SU-DHL-6 (cell line): ENCODE data around the gene ATP13A3.
"Not testable (repeated sequence)": the region's sequence is repeated elsewhere in the genome, so short reads cannot be mapped to it uniquely, and the experiment has no call there.

ENCODE experiments used
- H2AFZ ChIP-seq: fragments of 200-600 bp; sonication (generic); 2 replicates; pipeline ENCODE4 v1.6.1; 2014; ENCODE audit warnings: low read depth, mild to moderate bottlenecking, moderate library complexity, mixed read lengths, antibody characterized with exemption, low read length; ENCODE audit not compliant: severe bottlenecking
- H3F3A ChIP-seq: fragments of 200-600 bp; shearing (Covaris generic); 2 replicates; pipeline ENCODE4 v1.6.0; 2016; ENCODE audit warnings: antibody characterized with exemption, mild to moderate bottlenecking; ENCODE audit not compliant: insufficient read depth
- H3K27ac ChIP-seq: fragments of 200-600 bp; sonication (generic); 2 replicates; pipeline ENCODE4 v1.5.1; 2016; ENCODE audit warnings: low read depth, mild to moderate bottlenecking, low read length, moderate library complexity, mixed read lengths
- H3K27me3 ChIP-seq: fragments of 200-600 bp; sonication (generic), shearing (Covaris generic); 2 replicates; pipeline ENCODE4 v1.6.0; 2014; ENCODE audit warnings: mild to moderate bottlenecking, low read length
- H3K36me3 ChIP-seq: fragments of 200-600 bp; sonication (generic); 2 replicates; pipeline ENCODE4 v1.6.1; 2014; ENCODE audit warnings: mild to moderate bottlenecking, low read length, mixed read lengths
- H3K4me2 ChIP-seq: fragments of 300-600, 200-600 bp; shearing (Covaris generic), sonication (generic); 2 replicates; pipeline ENCODE4 v1.6.0; 2014; ENCODE audit warnings: low read length, low read depth, mild to moderate bottlenecking; ENCODE audit not compliant: poor library complexity, severe bottlenecking
- H3K4me3 ChIP-seq: fragments of 200-600 bp; sonication (generic); 2 replicates; pipeline ENCODE4 v1.5.1; 2014; ENCODE audit warnings: antibody characterized with exemption, low read length, mild to moderate bottlenecking, mixed read lengths; ENCODE audit not compliant: insufficient read depth, poor library complexity, severe bottlenecking
- H3K79me2 ChIP-seq: fragments of 200-600 bp; sonication (generic); 2 replicates; pipeline ENCODE4 v1.6.1; 2014; ENCODE audit warnings: mild to moderate bottlenecking, low read length, moderate library complexity; ENCODE audit not compliant: insufficient read depth
- H3K9ac ChIP-seq: fragments of 200-600 bp; sonication (generic); 2 replicates; pipeline ENCODE4 v1.7.0; 2014; ENCODE audit warnings: mild to moderate bottlenecking, low read length
- H3K9me2 ChIP-seq: fragments of 200-600 bp; sonication (generic); replicated peaks from 2 replicates; pipeline ENCODE4 v1.6.1; 2014; ENCODE audit warnings: low read length; ENCODE audit not compliant: insufficient read depth
- H3K9me3 ChIP-seq: fragments of 200-600 bp; sonication (generic); 2 replicates; pipeline ENCODE4 v1.6.1; 2014; ENCODE audit warnings: low read length, mixed read lengths; ENCODE audit not compliant: insufficient read depth
- H4K20me1 ChIP-seq: fragments of 200-600 bp; sonication (generic); 2 replicates; pipeline ENCODE4 v1.6.1; 2014; ENCODE audit warnings: low read depth, mild to moderate bottlenecking, antibody characterized with exemption, low read length, moderate library complexity, mixed read lengths
- EZH2phosphoT487 ChIP-seq: fragments of 200-600 bp; sonication (generic), shearing (Covaris generic); conservative IDR thresholded peaks from 2 replicates; pipeline ENCODE4 v1.6.1; 2018; ENCODE audit warnings: mild to moderate bottlenecking, antibody characterized with exemption, low read length, moderate library complexity, mixed read lengths
- TF ChIP-seq, protein P1 (sequence below): fragments of 200-600 bp; sonication (generic); IDR thresholded peaks from one replicate; pipeline ENCODE4 v1.5.1; 2017; ENCODE audit warnings: antibody characterized with exemption, mild to moderate bottlenecking, low read length, moderate library complexity; ENCODE audit not compliant: insufficient read depth, poor library complexity, severe bottlenecking

The ATP13A3 gene

DNA sequence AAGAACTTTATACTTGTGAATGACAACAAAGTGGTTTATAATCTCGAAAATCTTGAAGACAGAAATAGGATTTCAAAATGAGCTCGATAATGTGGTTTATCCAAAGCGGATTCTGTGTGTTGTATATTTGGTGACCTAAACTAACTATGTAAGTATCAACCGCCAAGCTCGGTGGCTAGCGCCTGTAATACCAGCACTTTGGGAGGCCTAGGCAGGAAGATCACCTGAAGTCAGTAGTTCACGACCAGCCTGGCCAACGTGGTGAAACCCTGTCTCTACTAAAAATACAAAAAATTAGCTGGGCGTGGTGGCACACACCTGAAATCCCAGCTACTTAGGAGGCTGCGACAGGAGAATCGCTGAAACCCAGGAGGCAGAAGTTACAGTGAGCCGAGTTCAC lies 2.2 kb downstream of the ATP13A3 start:
- no peaks in the 10 kb centered on the region for H3K9me2 ChIP-seq
- H3K4me3 ChIP-seq: no peak overlapping the region
- peaks cover 67% of the 10 kb centered on the region for H3K79me2 ChIP-seq
- H3F3A ChIP-seq: peaks cover 4% of the 10 kb centered on the region; the same call in 1 of the 2 replicates
- no peak overlapping the region for H2AFZ ChIP-seq
- no peak overlapping the region; the same call in 1 of the 2 replicates for H3K9ac ChIP-seq
- no peaks in the 10 kb centered on the region for H3K9me3 ChIP-seq
- H3K4me2 ChIP-seq: peak overlapping the region; percentile 97
- H4K20me1 ChIP-seq: peaks cover 7% of the 10 kb centered on the region; the same call in 1 of the 2 replicates
- peaks cover 10% of the 10 kb centered on the region; the same call in 1 of the 2 replicates for H3K36me3 ChIP-seq
- H3K27me3 ChIP-seq: no peaks in the 10 kb centered on the region
- TF ChIP-seq, protein P1, sequence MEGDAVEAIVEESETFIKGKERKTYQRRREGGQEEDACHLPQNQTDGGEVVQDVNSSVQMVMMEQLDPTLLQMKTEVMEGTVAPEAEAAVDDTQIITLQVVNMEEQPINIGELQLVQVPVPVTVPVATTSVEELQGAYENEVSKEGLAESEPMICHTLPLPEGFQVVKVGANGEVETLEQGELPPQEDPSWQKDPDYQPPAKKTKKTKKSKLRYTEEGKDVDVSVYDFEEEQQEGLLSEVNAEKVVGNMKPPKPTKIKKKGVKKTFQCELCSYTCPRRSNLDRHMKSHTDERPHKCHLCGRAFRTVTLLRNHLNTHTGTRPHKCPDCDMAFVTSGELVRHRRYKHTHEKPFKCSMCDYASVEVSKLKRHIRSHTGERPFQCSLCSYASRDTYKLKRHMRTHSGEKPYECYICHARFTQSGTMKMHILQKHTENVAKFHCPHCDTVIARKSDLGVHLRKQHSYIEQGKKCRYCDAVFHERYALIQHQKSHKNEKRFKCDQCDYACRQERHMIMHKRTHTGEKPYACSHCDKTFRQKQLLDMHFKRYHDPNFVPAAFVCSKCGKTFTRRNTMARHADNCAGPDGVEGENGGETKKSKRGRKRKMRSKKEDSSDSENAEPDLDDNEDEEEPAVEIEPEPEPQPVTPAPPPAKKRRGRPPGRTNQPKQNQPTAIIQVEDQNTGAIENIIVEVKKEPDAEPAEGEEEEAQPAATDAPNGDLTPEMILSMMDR: no peak
- TF ChIP-seq EZH2phosphoT487: no peak
- H3K27ac ChIP-seq: no peak overlapping the region

- H3K9ac ChIP-seq: no peak overlapping the region
- no peaks in the 10 kb centered on the region for H3K9me3 ChIP-seq
- H3K27ac ChIP-seq: no peak overlapping the region
- H3F3A ChIP-seq: peaks cover 4% of the 10 kb centered on the region; the same call in 1 of the 2 replicates
- no peak overlapping the region for H3K4me3 ChIP-seq
- peaks cover 7% of the 10 kb centered on the region; the same call in 1 of the 2 replicates for H4K20me1 ChIP-seq
- no peak overlapping the region for H2AFZ ChIP-seq
- TF ChIP-seq, protein P1: no peak
- no peak for TF ChIP-seq EZH2phosphoT487
- H3K27me3 ChIP-seq: no peaks in the 10 kb centered on the region
- H3K9me2 ChIP-seq: no peaks in the 10 kb centered on the region
- H3K36me3 ChIP-seq: peaks cover 10% of the 10 kb centered on the region; the same call in 1 of the 2 replicates
- peaks cover 73% of the 10 kb centered on the region for H3K79me2 ChIP-seq
- peak overlapping the region; percentile 11 for H3K4me2 ChIP-seq
These were observed 3.0 kb downstream of the ATP13A3 start for GRCh38 chr3:194483850-194484249.

DNA sequence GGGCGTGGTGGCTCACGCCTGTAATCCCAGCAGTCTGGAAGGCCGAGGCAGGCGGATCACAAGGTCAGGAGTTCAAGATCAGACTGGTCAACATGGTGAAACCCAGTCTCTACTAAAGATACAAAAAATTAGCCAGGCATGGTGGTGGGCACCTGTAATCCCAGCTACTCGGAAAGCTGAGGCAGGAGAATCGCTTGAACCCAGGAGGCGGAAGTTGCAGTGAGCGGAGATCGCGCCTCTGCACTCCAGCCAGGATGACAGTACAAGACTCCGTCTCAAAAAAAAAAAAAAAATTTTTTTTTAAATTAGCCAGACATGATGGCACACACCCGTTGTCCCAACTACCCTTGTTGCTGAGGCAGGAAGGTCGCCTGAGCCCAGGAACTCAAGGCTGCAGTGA lies 4.0 kb downstream of the ATP13A3 start:
- Histone ChIP-seq H3K36me3 (peaks cover 10% of the 10 kb centered on the region; the same call in 1 of the 2 replicates), H3K79me2 (peaks cover 83% of the 10 kb centered on the region)
- H4K20me1 ChIP-seq, H3K9ac ChIP-seq, H3K27ac ChIP-seq, H3K27me3 ChIP-seq, H2AFZ ChIP-seq, H3F3A ChIP-seq, H3K4me3 ChIP-seq, H3K9me2 ChIP-seq, H3K4me2 ChIP-seq, H3K9me3 ChIP-seq: not testable (repeated sequence)

DNA sequence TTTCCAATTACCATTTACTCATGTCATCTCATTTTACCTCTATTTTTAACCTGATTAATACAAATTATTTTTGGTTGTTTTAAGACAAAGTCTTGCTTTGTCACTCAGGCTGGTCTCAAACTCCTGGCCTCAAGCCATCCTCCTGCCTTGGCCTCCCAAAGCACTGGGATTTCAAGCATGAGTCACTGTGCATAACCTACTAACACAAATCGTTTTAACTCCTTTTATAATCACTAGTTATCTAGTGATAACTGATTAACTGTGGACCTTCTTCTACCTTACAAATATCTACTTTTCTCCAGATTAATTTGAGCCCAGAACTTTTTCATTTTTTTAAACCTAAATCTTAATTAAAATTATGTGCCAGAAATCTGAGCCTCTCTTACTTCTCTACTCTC lies 4.6 kb downstream of the ATP13A3 start:
- H3K4me2 ChIP-seq: no peak overlapping the region
- peaks cover 89% of the 10 kb centered on the region for H3K79me2 ChIP-seq

More for the DNA sequence above, 4.6 kb downstream of the ATP13A3 start:
- H3K36me3 ChIP-seq: peaks cover 10% of the 10 kb centered on the region; the same call in 1 of the 2 replicates
- H3K9me3 ChIP-seq: no peaks in the 10 kb centered on the region
- H2AFZ ChIP-seq: no peak overlapping the region
- TF ChIP-seq, protein P1: no peak
- no peak for TF ChIP-seq EZH2phosphoT487
- H3F3A ChIP-seq: peaks cover 4% of the 10 kb centered on the region; the same call in 1 of the 2 replicates
- H3K27ac ChIP-seq: no peak overlapping the region
- H3K9me2 ChIP-seq: no peaks in the 10 kb centered on the region
- no peak overlapping the region for H3K4me3 ChIP-seq
- H3K27me3 ChIP-seq: no peaks in the 10 kb centered on the region
- H3K9ac ChIP-seq: no peak overlapping the region
- peaks cover 7% of the 10 kb centered on the region; the same call in 1 of the 2 replicates for H4K20me1 ChIP-seq
